Mammary epithelial cell (primary cell): Measurements from ENCODE around the gene CHI3L1.

Experiments
- CTCF ChIP-seq, 2 donors: IDR thresholded peaks in 1 of 2; conservative IDR thresholded peaks in 1 of 2; 2 replicates each; pipeline ENCODE4 v1.5.1; 2011 to 2012; ENCODE audit warnings: inconsistent platforms in 2 of 2, low read length in 2 of 2, mild to moderate bottlenecking in 2 of 2, control low read depth in 1 of 2, low read depth in 1 of 2; ENCODE audit not compliant: insufficient read depth in 1 of 2; ENCODE audit errors: extremely low read depth in 1 of 2
- EZH2 ChIP-seq: IDR thresholded peaks from 2 replicates; pipeline ENCODE4 v1.6.1; 2012; ENCODE audit warnings: low read length, inconsistent platforms, borderline replicate concordance

- TF ChIP-seq CTCF (conservative IDR thresholded peaks at IDR 0.05 in 1 of 2, IDR thresholded peaks at IDR 0.05 in 1 of 2; ENCODE audit: extremely low read depth in 1 of 2, insufficient read depth in 1 of 2, low read depth in 1 of 2, low read length in 2 of 2) (no peak), EZH2 (no peak)
These were observed 12.0 kb downstream of the CHI3L1 start for GRCh38 chr1:203174324-203174985.
